HepG2 (cell line): ENCODE data around the gene TPX2. TPM values are rescaled to one million over a fixed set of nuclear protein-coding genes. Genes with fewer than 3 reads are reported as not detected.
A peak's percentile ranks its signal among the peaks of the same experiment; 100 is the strongest.

Experiments
- ATAD3A ChIP-seq: sonication (generic); formaldehyde crosslinking; IDR thresholded peaks from 2 replicates; pipeline ENCODE4 v1.4.0; 2020; ENCODE audit warnings: missing genetic modification reagents
- CBX5 ChIP-seq: sonication (generic); formaldehyde crosslinking; IDR thresholded peaks from 2 replicates; pipeline ENCODE4 v1.4.0; 2020; ENCODE audit warnings: missing genetic modification reagents, borderline replicate concordance
- CEBPB ChIP-seq: IDR thresholded peaks from 2 replicates; pipeline ENCODE4 v1.6.1; 2011; ENCODE audit warnings: low read depth, low read length, improper control_type of control experiment, borderline replicate concordance
- HDAC1 ChIP-seq: sonication (generic); formaldehyde crosslinking; IDR thresholded peaks from 2 replicates; pipeline ENCODE4 v1.5.1; 2020; ENCODE audit warnings: mild to moderate bottlenecking, missing genetic modification reagents
- IKZF4 ChIP-seq: sonication (generic); formaldehyde crosslinking; IDR thresholded peaks from 2 replicates; pipeline ENCODE4 v1.5.1; 2020; ENCODE audit warnings: borderline replicate concordance, mild to moderate bottlenecking, low read depth, missing genetic modification reagents; ENCODE audit errors: not compliant biosample characterization
- POLR2AphosphoS2 ChIP-seq: IDR thresholded peaks from 2 replicates; pipeline ENCODE4 v1.6.1; 2011; ENCODE audit warnings: low read depth, low read length, improper control_type of control experiment
- SIN3A ChIP-seq: IDR thresholded peaks from 2 replicates; pipeline ENCODE4 v1.6.1; 2011; ENCODE audit warnings: low read depth, mild to moderate bottlenecking, control low read depth, low read length, borderline replicate concordance
- TMF1 ChIP-seq: sonication (generic); formaldehyde crosslinking; IDR thresholded peaks from 2 replicates; pipeline ENCODE4 v1.8.1; 2022; ENCODE audit warnings: low read depth, missing genetic modification reagents
- TP53 ChIP-seq: sonication (generic); formaldehyde crosslinking; conservative IDR thresholded peaks from 2 replicates; pipeline ENCODE4 v1.4.0; 2020; ENCODE audit warnings: missing genetic modification reagents
- ZNF143 ChIP-seq: sonication (generic); formaldehyde crosslinking; IDR thresholded peaks from 2 replicates; pipeline ENCODE4 v1.4.0; 2020; ENCODE audit warnings: missing genetic modification reagents
- ZNF282 ChIP-seq: fragments of 450-650 bp; IDR thresholded peaks from 2 replicates; pipeline ENCODE4 v1.6.1; 2018; ENCODE audit not compliant: partially characterized antibody
- ZNF33B ChIP-seq: sonication (generic); formaldehyde crosslinking; IDR thresholded peaks from 2 replicates; pipeline ENCODE4 v1.5.1; 2020; ENCODE audit warnings: mild to moderate bottlenecking, missing genetic modification reagents
- ZNF552 ChIP-seq: sonication (generic); formaldehyde crosslinking; IDR thresholded peaks from 2 replicates; pipeline ENCODE4 v1.9.0; 2022; ENCODE audit warnings: missing genetic modification reagents, mild to moderate bottlenecking, borderline replicate concordance
- ZNF772 ChIP-seq: sonication (generic); formaldehyde crosslinking; IDR thresholded peaks from 2 replicates; pipeline ENCODE4 v1.5.0; 2020; ENCODE audit warnings: mild to moderate bottlenecking, missing genetic modification reagents
- polyA plus RNA-seq, 8 experiments: library from polyadenylated mRNA; depleted of rRNA in 3 of 8; stranded (reverse) in 7 of 8; unstranded in 1 of 8; fragments of >200 nt; fragmentation: Illumina TruSeq in 4 of 8; extraction: Trizol in 4 of 8; gene quantifications; 2 replicates each; pipeline versions ENCODE4 v1.2.1 to v1.2.3, GENCODE V29; 2011 to 2016; ENCODE audit warnings: low read depth in 4 of 8, missing spikeins in 1 of 8, mixed read lengths in 1 of 8; ENCODE audit not compliant: insufficient read depth in 1 of 8
- total RNA-seq, 5 experiments: library from RNA; depleted of rRNA; stranded (reverse); fragments of >200 nt; fragmentation: Illumina TruSeq; extraction: Trizol; gene quantifications; 2 replicates each; pipeline ENCODE4 v1.2.3, GENCODE V29; 2016; ENCODE audit warnings: low read depth in 1 of 5
- TF ChIP-seq, protein P1 (sequence below): sonication (generic); formaldehyde crosslinking; IDR thresholded peaks from 2 replicates; pipeline ENCODE4 v1.4.0; 2020; ENCODE audit warnings: mild to moderate bottlenecking, missing genetic modification reagents
- TF ChIP-seq, protein P2 (sequence below): IDR thresholded peaks from 2 replicates; pipeline ENCODE4 v1.6.1; 2016; ENCODE audit warnings: control low read depth
- TF ChIP-seq, protein P3 (sequence below): sonication (generic); formaldehyde crosslinking; IDR thresholded peaks from 2 replicates; pipeline ENCODE4 v1.8.0; 2023; ENCODE audit warnings: mild to moderate bottlenecking, missing genetic modification reagents
- TF ChIP-seq, protein P4 (sequence below): sonication (generic); formaldehyde crosslinking; IDR thresholded peaks from 2 replicates; pipeline ENCODE4 v1.4.0; 2020; ENCODE audit warnings: mild to moderate bottlenecking, missing genetic modification reagents
- TF ChIP-seq, protein P5 (sequence below): sonication (generic); formaldehyde crosslinking; IDR thresholded peaks from 2 replicates; pipeline ENCODE4 v1.5.0; 2020; ENCODE audit warnings: mild to moderate bottlenecking, missing genetic modification reagents

TPX2 gene
- total and polyA plus RNA-seq, 2 of the 13 experiments (the other 11 are each of a cell fraction or from before 2014, with no cell fraction given) = 34.3 to 124 TPM

DNA sequence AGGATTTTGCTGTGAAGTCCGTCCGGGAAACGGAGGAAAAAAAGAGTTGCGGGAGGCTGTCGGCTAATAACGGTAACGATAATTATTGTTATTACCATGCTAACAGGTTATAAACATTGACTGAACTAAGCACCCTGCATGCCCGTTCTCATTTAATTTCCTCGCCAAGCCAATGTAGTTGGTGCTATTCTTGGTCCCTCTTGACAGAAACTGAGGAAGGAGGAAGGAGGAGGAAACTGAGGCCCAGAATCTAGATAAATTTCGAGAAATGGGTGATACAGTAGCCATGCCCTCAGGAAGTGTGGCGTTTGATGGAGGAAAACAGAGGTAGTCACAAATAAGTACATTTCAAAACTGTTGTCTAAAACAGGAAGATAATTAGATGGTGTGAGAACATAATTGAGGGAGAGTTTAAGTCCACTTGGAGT is 474 bp downstream of the TPX2 start (continued):
- TF ChIP-seq, protein P1, sequence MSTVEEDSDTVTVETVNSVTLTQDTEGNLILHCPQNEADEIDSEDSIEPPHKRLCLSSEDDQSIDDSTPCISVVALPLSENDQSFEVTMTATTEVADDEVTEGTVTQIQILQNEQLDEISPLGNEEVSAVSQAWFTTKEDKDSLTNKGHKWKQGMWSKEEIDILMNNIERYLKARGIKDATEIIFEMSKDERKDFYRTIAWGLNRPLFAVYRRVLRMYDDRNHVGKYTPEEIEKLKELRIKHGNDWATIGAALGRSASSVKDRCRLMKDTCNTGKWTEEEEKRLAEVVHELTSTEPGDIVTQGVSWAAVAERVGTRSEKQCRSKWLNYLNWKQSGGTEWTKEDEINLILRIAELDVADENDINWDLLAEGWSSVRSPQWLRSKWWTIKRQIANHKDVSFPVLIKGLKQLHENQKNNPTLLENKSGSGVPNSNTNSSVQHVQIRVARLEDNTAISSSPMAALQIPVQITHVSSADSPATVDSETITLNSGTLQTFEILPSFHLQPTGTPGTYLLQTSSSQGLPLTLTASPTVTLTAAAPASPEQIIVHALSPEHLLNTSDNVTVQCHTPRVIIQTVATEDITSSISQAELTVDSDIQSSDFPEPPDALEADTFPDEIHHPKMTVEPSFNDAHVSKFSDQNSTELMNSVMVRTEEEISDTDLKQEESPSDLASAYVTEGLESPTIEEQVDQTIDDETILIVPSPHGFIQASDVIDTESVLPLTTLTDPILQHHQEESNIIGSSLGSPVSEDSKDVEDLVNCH (CRISPR knock-in tag) = no peak
- TF ChIP-seq, protein P2, sequence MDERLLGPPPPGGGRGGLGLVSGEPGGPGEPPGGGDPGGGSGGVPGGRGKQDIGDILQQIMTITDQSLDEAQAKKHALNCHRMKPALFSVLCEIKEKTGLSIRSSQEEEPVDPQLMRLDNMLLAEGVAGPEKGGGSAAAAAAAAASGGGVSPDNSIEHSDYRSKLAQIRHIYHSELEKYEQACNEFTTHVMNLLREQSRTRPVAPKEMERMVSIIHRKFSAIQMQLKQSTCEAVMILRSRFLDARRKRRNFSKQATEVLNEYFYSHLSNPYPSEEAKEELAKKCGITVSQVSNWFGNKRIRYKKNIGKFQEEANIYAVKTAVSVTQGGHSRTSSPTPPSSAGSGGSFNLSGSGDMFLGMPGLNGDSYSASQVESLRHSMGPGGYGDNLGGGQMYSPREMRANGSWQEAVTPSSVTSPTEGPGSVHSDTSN (CRISPR knock-in tag) = no peak
- TF ChIP-seq ZNF282 (no peak), SIN3A (no peak), TMF1 (CRISPR knock-in tag) (no peak), TP53 (CRISPR knock-in tag) (no peak), ZNF143 (CRISPR knock-in tag) (no peak), POLR2AphosphoS2 (no peak), HDAC1 (CRISPR knock-in tag) (no peak; the same call in 1 of the 2 replicates), CBX5 (CRISPR knock-in tag) (no peak), ZNF33B (CRISPR knock-in tag) (no peak), ZNF772 (CRISPR knock-in tag) (no peak; the same call in 1 of the 2 replicates), IKZF4 (CRISPR knock-in tag) (peak; percentile 19), ATAD3A (no peak), ZNF552 (no peak), CEBPB (no peak)
- TF ChIP-seq, protein P3, sequence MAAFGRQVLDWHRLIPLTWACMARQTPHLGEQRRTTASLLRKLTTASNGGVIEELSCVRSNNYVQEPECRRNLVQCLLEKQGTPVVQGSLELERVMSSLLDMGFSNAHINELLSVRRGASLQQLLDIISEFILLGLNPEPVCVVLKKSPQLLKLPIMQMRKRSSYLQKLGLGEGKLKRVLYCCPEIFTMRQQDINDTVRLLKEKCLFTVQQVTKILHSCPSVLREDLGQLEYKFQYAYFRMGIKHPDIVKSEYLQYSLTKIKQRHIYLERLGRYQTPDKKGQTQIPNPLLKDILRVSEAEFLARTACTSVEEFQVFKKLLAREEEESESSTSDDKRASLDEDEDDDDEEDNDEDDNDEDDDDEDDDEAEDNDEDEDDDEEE (CRISPR knock-in tag) = no peak
- TF ChIP-seq, protein P4, sequence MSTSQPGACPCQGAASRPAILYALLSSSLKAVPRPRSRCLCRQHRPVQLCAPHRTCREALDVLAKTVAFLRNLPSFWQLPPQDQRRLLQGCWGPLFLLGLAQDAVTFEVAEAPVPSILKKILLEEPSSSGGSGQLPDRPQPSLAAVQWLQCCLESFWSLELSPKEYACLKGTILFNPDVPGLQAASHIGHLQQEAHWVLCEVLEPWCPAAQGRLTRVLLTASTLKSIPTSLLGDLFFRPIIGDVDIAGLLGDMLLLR = 0 out of 2 replicates have a peak, but pooled peaks have one; percentile 12
- TF ChIP-seq, protein P5, sequence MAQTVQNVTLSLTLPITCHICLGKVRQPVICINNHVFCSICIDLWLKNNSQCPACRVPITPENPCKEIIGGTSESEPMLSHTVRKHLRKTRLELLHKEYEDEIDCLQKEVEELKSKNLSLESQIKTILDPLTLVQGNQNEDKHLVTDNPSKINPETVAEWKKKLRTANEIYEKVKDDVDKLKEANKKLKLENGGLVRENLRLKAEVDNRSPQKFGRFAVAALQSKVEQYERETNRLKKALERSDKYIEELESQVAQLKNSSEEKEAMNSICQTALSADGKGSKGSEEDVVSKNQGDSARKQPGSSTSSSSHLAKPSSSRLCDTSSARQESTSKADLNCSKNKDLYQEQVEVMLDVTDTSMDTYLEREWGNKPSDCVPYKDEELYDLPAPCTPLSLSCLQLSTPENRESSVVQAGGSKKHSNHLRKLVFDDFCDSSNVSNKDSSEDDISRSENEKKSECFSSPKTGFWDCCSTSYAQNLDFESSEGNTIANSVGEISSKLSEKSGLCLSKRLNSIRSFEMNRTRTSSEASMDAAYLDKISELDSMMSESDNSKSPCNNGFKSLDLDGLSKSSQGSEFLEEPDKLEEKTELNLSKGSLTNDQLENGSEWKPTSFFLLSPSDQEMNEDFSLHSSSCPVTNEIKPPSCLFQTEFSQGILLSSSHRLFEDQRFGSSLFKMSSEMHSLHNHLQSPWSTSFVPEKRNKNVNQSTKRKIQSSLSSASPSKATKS (CRISPR knock-in tag) = no peak
